ENCODE data around the gene TM4SF5.
A peak's percentile ranks its signal among the peaks of the same experiment; 100 is the strongest.

TM4SF5 gene

GRCh38 chr17:4759776-4760236, 11.9 kb upstream of the TM4SF5 start:
- H3K4me3 ChIP-seq (ENCODE audit: control insufficient read depth, low read depth, low read length), result no peak overlapping the region

GRCh38 chr17:4764595-4764994, 7.1 kb upstream of the TM4SF5 start:
- no peak for TF ChIP-seq CTCF (conservative IDR thresholded peaks at IDR 0.05; ENCODE audit: control insufficient read depth, insufficient read depth, low read depth, low read length)
- H3K4me3 ChIP-seq (ENCODE audit: control insufficient read depth, low read depth, low read length), result no peak overlapping the region
- no peak for DNase-seq (ENCODE audit: low read depth)

More at GRCh38 chr17:4759776-4760236, 11.9 kb upstream of the TM4SF5 start:
- TF ChIP-seq CTCF (conservative IDR thresholded peaks at IDR 0.05; ENCODE audit: control insufficient read depth, insufficient read depth, low read depth, low read length), result no peak
- DNase-seq (ENCODE audit: low read depth), result no peak

- no peak for DNase-seq (ENCODE audit: low read depth)
- no peak for TF ChIP-seq CTCF (conservative IDR thresholded peaks at IDR 0.05; ENCODE audit: control insufficient read depth, insufficient read depth, low read depth, low read length)
- H3K4me3 ChIP-seq (ENCODE audit: control insufficient read depth, low read depth, low read length), result no peak overlapping the region
Measured at GRCh38 chr17:4766201-4766600, 5.5 kb upstream of the TM4SF5 start.

GRCh38 chr17:4766723-4767122, 5.0 kb upstream of the TM4SF5 start:
- no peak for DNase-seq (ENCODE audit: low read depth)
- TF ChIP-seq CTCF (conservative IDR thresholded peaks at IDR 0.05; ENCODE audit: control insufficient read depth, insufficient read depth, low read depth, low read length), result no peak
- H3K4me3 ChIP-seq (ENCODE audit: control insufficient read depth, low read depth, low read length), result no peak overlapping the region

- no peak for TF ChIP-seq CTCF (conservative IDR thresholded peaks at IDR 0.05; ENCODE audit: control insufficient read depth, insufficient read depth, low read depth, low read length)
Measured at GRCh38 chr17:4768298-4768697, 3.4 kb upstream of the TM4SF5 start.

GRCh38 chr17:4769628-4770027, 2.1 kb upstream of the TM4SF5 start:
- peak; percentile 37 for DNase-seq (ENCODE audit: low read depth)
- TF ChIP-seq CTCF (conservative IDR thresholded peaks at IDR 0.05; ENCODE audit: control insufficient read depth, insufficient read depth, low read depth, low read length), result no peak

More at GRCh38 chr17:4768298-4768697, 3.4 kb upstream of the TM4SF5 start:
- H3K4me3 ChIP-seq (ENCODE audit: control insufficient read depth, low read depth, low read length), result no peak overlapping the region
- DNase-seq (ENCODE audit: low read depth), result no peak

GRCh38 chr17:4772235-4772613, 538 bp downstream of the TM4SF5 start:
- DNase-seq (ENCODE audit: low read depth), result no peak
- no peak overlapping the region for H3K4me3 ChIP-seq (ENCODE audit: control insufficient read depth, low read depth, low read length)
- TF ChIP-seq CTCF (conservative IDR thresholded peaks at IDR 0.05; ENCODE audit: control insufficient read depth, insufficient read depth, low read depth, low read length), result no peak

More at GRCh38 chr17:4769628-4770027, 2.1 kb upstream of the TM4SF5 start:
- H3K4me3 ChIP-seq (ENCODE audit: control insufficient read depth, low read depth, low read length), result no peak overlapping the region

All from fibroblast of mammary gland (primary cell).